Measurements from ENCODE around the gene RGS9BP.
"Not testable (repeated sequence)": the region's sequence is repeated elsewhere in the genome, so short reads cannot be mapped to it uniquely, and the experiment has no call there.

RGS9BP gene

DNA sequence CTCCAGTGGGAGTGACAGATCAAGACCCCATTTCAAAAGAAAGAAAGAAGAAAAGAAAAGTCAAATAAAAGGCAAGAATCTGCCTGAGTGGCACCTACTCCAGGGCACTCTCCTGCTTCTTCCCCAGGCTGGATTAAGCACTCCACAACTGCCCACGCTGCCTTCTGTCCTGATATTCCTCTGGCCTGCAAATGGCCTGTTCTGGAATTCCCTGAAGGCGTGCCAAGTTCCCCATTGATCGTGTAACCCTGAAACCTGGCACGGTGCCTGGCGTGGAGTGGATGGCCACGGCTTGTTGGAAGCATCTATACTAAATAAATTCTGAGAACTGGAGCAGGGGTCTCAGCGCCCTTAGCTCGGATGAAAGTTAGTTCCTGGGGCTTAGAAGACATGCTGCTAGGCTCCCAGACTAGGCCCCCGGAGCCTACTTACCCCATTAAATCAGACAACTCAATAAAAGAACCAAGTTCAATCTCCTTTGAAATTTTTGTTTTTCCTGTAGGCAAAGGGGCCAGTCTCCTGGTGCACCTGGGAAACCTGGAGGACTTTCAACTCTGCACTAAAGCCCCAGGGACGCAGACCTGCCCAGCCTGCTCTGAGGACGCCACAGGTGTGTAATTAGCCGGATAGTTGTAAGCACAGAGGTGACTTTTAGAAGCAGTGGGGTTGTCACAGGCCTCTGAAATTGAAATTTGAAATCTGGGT, 22.6 kb upstream of the RGS9BP start:
- Mint-ChIP-seq H3K36me3 (ENCODE audit: low read depth) (peaks cover 90% of the 10 kb centered on the region), H3K4me1 (ENCODE audit: low read depth) (peaks cover 18% of the 10 kb centered on the region), H3K27ac (no peak overlapping the region), H3K4me3 (no peak overlapping the region), H3K9me3 (no peaks in the 10 kb centered on the region), H3K27me3 (no peaks in the 10 kb centered on the region)
- intact Hi-C loops (cut with micrococcal nuclease) = no loop called here

- no peaks in the 10 kb centered on the region for H3K27me3 Mint-ChIP-seq
- intact Hi-C loops (cut with micrococcal nuclease) = no loop called here
These were observed 22.1 kb upstream of the RGS9BP start for GRCh38 chr19:32653599-32653915.

GRCh38 chr19:32656379-32656778, 19.3 kb upstream of the RGS9BP start:
- H3K27ac Mint-ChIP-seq; H3K27me3 Mint-ChIP-seq; H3K9me3 Mint-ChIP-seq; H3K4me3 Mint-ChIP-seq; intact Hi-C loops (cut with micrococcal nuclease): not testable (repeated sequence)
- Mint-ChIP-seq H3K4me1 (ENCODE audit: low read depth) (peaks cover 21% of the 10 kb centered on the region), H3K36me3 (ENCODE audit: low read depth) (peaks cover 85% of the 10 kb centered on the region)

More at GRCh38 chr19:32653599-32653915, 22.1 kb upstream of the RGS9BP start:
- no peak overlapping the region for H3K27ac Mint-ChIP-seq
- peaks cover 90% of the 10 kb centered on the region for H3K36me3 Mint-ChIP-seq (ENCODE audit: low read depth)
- peaks cover 18% of the 10 kb centered on the region for H3K4me1 Mint-ChIP-seq (ENCODE audit: low read depth)
- no peaks in the 10 kb centered on the region for H3K9me3 Mint-ChIP-seq
- no peak overlapping the region for H3K4me3 Mint-ChIP-seq

DNA sequence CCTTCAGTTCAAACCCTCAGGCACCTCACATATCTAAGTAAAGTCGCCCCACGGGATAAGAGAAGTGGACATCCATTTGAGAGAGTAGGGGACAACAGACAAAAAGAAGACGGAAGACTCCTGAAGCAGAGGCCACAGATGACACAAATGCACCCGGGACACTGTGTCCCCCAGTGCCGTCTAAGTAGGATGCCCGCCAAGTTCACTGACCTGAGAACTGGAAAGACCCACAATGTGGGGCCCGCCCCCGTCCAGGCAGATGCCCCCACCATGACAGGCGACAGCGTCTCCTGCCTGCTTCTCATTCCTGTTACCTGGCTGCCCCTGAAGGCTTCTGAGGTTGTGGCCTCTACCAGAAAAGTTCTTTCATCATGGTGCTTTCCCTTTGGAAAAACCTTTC, 17.6 kb upstream of the RGS9BP start:
- Mint-ChIP-seq H3K27me3 (no peaks in the 10 kb centered on the region), H3K27ac (no peak overlapping the region), H3K4me1 (ENCODE audit: low read depth) (peaks cover 24% of the 10 kb centered on the region), H3K4me3 (no peak overlapping the region), H3K36me3 (ENCODE audit: low read depth) (peaks cover 73% of the 10 kb centered on the region), H3K9me3 (no peaks in the 10 kb centered on the region)
- intact Hi-C loops (cut with micrococcal nuclease) = no loop called here

GRCh38 chr19:32658527-32658926, 17.1 kb upstream of the RGS9BP start:
- Mint-ChIP-seq H3K27me3 (no peaks in the 10 kb centered on the region), H3K36me3 (ENCODE audit: low read depth) (peaks cover 68% of the 10 kb centered on the region), H3K27ac (no peak overlapping the region), H3K4me3 (no peak overlapping the region), H3K9me3 (no peaks in the 10 kb centered on the region), H3K4me1 (ENCODE audit: low read depth) (peaks cover 22% of the 10 kb centered on the region)
- intact Hi-C loops (cut with micrococcal nuclease) = no loop called here

DNA sequence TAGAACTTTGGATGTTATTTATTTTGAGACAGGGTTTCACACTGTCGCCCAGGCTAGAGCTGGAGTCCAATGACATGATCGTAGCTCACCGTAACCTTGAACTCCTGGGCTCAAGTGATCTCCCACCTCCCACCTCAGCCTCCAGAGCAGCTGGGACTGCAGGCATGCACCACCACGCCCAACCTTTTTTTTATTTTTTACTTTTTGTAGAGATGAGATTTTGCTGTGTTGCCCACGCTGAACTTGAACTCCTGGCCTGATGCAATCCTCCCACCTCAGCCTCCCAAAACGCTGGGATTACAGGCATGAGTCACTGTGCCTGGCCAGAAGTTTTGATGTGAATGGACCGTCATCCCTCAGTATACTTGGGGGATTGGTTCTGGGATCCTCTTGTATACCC, 14.3 kb upstream of the RGS9BP start:
- intact Hi-C loops (cut with micrococcal nuclease) = no loop called here
- Mint-ChIP-seq H3K36me3 (ENCODE audit: low read depth) (peaks cover 45% of the 10 kb centered on the region), H3K4me1 (ENCODE audit: low read depth) (peaks cover 22% of the 10 kb centered on the region), H3K9me3 (no peaks in the 10 kb centered on the region), H3K4me3 (no peak overlapping the region), H3K27me3 (no peaks in the 10 kb centered on the region), H3K27ac (no peak overlapping the region)

DNA sequence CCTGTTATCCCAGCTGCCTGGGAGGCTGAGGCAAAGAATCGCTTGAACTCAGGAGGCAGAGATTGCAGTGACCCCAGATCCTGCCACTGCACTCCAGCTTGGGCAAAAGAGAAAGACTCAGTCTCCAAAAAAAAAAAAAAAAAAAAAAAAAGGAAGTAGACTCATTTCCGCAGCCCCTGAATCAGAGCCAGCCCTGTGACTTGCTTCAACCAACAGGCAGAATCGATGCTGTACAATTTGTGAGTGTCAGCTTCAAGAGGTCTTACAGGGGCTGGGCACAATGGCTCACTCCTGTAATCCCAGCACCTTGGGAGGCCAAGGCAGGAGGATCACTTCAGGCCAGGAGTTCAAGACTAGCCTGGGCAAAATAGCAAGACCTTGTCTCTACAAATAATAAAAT, 13.5 kb upstream of the RGS9BP start:
- intact Hi-C loops (cut with micrococcal nuclease) = no loop called here
- Mint-ChIP-seq H3K27me3 (no peaks in the 10 kb centered on the region), H3K27ac (peak overlapping the region; percentile 60), H3K4me3 (no peak overlapping the region), H3K9me3 (no peaks in the 10 kb centered on the region), H3K36me3 (ENCODE audit: low read depth) (peaks cover 45% of the 10 kb centered on the region), H3K4me1 (ENCODE audit: low read depth) (peaks cover 22% of the 10 kb centered on the region)

DNA sequence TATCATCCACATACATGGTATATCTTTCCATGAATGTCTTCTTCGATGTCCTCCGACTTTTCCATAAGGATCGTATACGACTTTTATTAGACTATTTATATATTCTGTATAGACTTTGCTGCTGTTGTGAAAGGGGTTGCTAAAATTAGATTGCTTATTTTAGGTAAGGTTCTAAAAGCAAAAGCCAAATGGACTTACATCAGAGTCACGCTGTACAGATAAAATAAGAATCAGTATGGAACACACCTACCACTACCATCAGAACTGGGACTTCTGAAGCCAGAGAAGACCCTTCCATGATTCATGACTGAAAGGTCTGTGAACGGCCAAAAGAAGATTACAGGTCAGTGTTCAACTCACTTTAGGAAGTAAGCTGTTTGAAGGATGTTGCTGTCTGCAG, 9.6 kb upstream of the RGS9BP start:
- H3K4me3 Mint-ChIP-seq = no peak overlapping the region

DNA sequence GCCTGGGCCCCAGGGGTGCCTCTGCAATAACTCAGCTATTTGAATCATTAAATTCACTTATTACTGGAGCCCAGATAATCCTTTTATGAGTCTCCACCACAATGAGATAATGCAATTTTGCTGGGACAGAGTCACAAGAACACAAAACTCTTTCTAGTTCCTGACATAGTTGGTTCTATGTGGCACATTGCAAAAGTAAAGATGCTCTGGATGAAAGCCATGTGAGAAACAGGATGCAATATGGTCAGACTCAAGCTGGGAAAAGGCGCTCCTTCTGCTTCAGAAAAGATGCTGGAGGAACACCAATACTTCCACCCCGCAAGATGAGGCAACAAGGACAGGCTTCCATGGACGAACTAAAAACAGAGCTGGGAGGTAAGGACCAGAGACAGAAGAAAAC, 6.3 kb upstream of the RGS9BP start:
- Mint-ChIP-seq H3K9me3 (no peaks in the 10 kb centered on the region), H3K27ac (peak overlapping the region; percentile 48), H3K4me3 (no peak overlapping the region), H3K36me3 (ENCODE audit: low read depth) (peaks cover 38% of the 10 kb centered on the region), H3K4me1 (ENCODE audit: low read depth) (peaks cover 40% of the 10 kb centered on the region), H3K27me3 (peaks cover 10% of the 10 kb centered on the region)
- intact Hi-C loops (cut with micrococcal nuclease) = no loop called here

More for the DNA sequence above, 9.6 kb upstream of the RGS9BP start:
- Mint-ChIP-seq H3K27me3 (no peaks in the 10 kb centered on the region), H3K27ac (no peak overlapping the region), H3K9me3 (no peaks in the 10 kb centered on the region), H3K36me3 (ENCODE audit: low read depth) (peaks cover 31% of the 10 kb centered on the region), H3K4me1 (ENCODE audit: low read depth) (peaks cover 34% of the 10 kb centered on the region)
- intact Hi-C loops (cut with micrococcal nuclease) = no loop called here

DNA sequence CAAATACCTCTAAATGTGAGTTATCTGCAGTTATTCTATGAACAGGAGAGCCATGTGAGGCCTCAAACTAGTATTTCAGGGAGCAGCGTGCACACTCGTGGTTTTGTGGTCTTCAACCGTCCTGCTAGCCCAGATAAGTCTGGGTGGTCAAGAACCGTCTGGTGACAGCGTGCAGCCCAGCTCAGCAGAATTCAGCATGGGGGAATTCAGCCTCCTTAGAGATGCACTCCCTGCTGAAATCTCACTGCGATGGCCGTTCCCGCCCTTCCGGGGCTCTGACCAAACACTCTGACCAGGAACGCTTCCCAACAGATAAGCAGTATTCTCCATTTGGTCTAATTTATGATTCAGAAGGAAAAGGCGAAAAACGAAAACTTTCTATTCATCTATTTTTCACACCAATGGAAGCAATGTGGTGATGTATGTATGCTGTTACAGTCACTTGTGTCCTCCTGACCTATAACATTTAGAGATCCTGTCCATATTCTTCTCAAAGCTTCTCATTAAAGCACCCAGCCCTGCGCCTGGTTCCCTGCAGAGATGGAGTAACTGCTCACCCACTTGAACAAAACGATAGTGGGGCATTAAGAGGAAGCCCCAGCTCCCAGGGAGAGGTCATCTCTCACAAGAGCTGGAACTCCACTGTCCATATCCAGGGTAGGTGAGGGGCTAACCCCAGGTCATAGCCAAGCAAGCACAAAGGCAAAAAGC, 3.6 kb upstream of the RGS9BP start:
- peaks cover 50% of the 10 kb centered on the region for H3K4me1 Mint-ChIP-seq (ENCODE audit: low read depth)
- intact Hi-C loops (cut with micrococcal nuclease) = loop anchor here (5.0 kb wide), 1 partner anchor 90 kb away; the partner anchor contains the start of gene PDCD5
- H3K27ac Mint-ChIP-seq = no peak overlapping the region
- peaks cover 28% of the 10 kb centered on the region for H3K36me3 Mint-ChIP-seq (ENCODE audit: low read depth)
- H3K4me3 Mint-ChIP-seq = no peak overlapping the region
- peaks cover 23% of the 10 kb centered on the region for H3K27me3 Mint-ChIP-seq
- H3K9me3 Mint-ChIP-seq = no peaks in the 10 kb centered on the region

DNA sequence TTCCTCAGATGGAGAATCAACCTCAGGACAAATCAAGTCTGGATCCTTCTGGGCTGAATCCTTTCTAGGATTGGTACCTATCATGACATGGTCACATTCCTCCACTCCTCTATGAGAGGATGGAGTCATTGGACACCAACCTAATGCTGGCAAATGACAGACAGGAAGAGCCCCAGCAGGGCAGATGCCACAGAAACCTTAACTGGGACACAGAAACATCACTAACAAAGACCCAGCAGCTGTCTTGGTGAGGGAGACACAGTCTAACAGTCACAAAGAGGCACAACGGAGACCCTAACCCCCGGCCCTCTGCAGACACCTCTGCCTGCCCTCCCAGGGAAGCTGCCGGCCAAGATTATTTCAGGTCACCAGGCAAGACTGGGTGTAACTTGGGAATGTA, 2.8 kb upstream of the RGS9BP start:
- H3K9me3 Mint-ChIP-seq = no peaks in the 10 kb centered on the region
- peaks cover 23% of the 10 kb centered on the region for H3K36me3 Mint-ChIP-seq (ENCODE audit: low read depth)
- intact Hi-C loops (cut with micrococcal nuclease) = loop anchor here (5.0 kb wide), 1 partner anchor 91 kb away; the partner anchor contains the start of gene PDCD5
- peaks cover 53% of the 10 kb centered on the region for H3K4me1 Mint-ChIP-seq (ENCODE audit: low read depth)
- H3K27ac Mint-ChIP-seq = no peak overlapping the region
- no peak overlapping the region for H3K4me3 Mint-ChIP-seq
- H3K27me3 Mint-ChIP-seq = peaks cover 31% of the 10 kb centered on the region

DNA sequence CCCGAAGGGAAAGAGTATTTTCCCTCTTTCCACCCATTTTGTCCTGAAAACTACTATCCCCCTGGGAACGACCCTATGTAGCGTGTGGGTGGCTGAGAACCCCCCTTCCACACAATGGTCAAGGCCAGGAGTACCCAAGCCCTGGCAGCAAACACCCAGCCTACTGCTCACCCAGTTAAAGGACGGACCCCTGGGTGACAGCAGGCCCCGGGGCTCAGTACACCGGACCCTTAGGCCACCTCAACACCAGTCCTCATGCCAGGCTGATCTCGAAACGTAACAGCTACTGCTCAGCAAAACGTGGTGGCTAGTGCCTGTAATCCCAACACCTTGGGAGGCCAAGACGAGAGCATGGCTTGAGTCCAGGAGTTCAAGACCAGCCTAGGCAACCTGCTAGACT, 2.1 kb upstream of the RGS9BP start:
- peaks cover 53% of the 10 kb centered on the region for H3K4me1 Mint-ChIP-seq (ENCODE audit: low read depth)
- intact Hi-C loops (cut with micrococcal nuclease) = loop anchor here (5.0 kb wide), 1 partner anchor 91 kb away; the partner anchor contains the start of gene PDCD5
- no peaks in the 10 kb centered on the region for H3K9me3 Mint-ChIP-seq

DNA sequence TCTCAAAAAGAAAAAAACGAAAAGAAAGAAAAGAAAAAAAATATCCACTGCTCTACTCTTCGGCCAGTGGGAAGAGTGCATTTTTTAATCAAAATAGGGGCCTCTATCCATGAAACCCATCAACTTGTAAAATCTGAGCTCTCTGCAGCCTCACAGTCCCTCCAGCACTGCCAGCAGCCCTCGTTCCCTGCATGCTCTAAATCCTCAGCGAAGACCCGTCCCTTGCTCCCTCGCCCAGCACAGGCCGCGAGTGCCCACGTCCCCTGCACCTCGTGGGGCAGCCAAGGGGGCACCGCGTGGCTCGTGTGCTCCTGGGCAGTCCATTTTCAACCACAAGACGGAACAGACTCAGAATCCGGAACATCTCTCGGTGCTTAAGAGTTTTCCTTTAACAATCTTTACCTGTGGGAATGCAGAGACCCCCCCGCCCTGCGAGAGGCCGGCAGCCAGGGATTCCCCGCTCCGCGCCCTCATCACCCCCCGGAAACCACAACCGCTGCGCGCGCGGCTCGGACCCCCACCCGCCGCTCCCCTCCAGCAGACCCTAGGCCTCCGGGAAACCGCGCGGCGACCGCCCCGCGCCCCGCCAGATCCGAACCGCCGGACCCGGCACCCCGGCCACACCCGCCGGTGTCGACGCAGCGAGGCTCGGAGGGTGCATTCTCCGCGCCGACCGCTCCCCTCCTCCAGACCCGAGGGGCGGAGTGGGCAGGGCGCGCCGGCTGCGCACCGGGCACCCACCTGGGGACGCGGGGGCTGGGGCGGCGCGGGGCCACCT, 1.3 kb upstream of the RGS9BP start:
- Mint-ChIP-seq H3K4me3 (peak overlapping the region; percentile 90), H3K9me3 (no peaks in the 10 kb centered on the region), H3K4me1 (ENCODE audit: low read depth) (peaks cover 51% of the 10 kb centered on the region), H3K27ac (peak overlapping the region; percentile 75), H3K27me3 (peaks cover 42% of the 10 kb centered on the region), H3K36me3 (ENCODE audit: low read depth) (peaks cover 21% of the 10 kb centered on the region)
- intact Hi-C loops (cut with micrococcal nuclease) = loop anchor here (5.0 kb wide), 1 partner anchor 92 kb away; the partner anchor contains the start of gene PDCD5

More for the DNA sequence above, 2.1 kb upstream of the RGS9BP start:
- Mint-ChIP-seq H3K36me3 (ENCODE audit: low read depth) (peaks cover 23% of the 10 kb centered on the region), H3K27me3 (peaks cover 37% of the 10 kb centered on the region), H3K27ac (no peak overlapping the region), H3K4me3 (peak overlapping the region; percentile 90)
